Measurements from ENCODE around the gene ITPR1. TPM values are rescaled to one million over a fixed set of nuclear protein-coding genes. Genes with fewer than 3 reads are reported as not detected.

ITPR1 gene
- total and polyA plus RNA-seq, 4 donors, result 3.7 to 39.4 (median 8.2) TPM

GRCh38 chr3:4827767-4828166, 334.6 kb downstream of the ITPR1 start:
- peaks cover 0 to 19% (median 12%) of the 10 kb centered on the region in 4 donors for H3K4me1 ChIP-seq (ENCODE audit: control insufficient read depth in 4 of 4, insufficient read depth in 4 of 4, low read length in 3 of 4)
- H3K27ac ChIP-seq (ENCODE audit: low read depth in 1 of 2, low read length in 2 of 2), result no peak overlapping the region
- no peaks in the 10 kb centered on the region for H3K36me3 ChIP-seq (ENCODE audit: control insufficient read depth in 4 of 4, insufficient read depth in 3 of 4, low read depth in 1 of 4, low read length in 3 of 4)
- TF ChIP-seq YY1 (IDR thresholded peaks at IDR 0.05) (no peak), FOXA2 (IDR thresholded peaks at IDR 0.05) (no peak), JUND (IDR thresholded peaks at IDR 0.05) (no peak), ATF3 (IDR thresholded peaks at IDR 0.05) (no peak), EGR1 (IDR thresholded peaks at IDR 0.05; ENCODE audit: low read depth in 2 of 2) (no peak), CTCF (IDR thresholded peaks at IDR 0.05; ENCODE audit: low read depth, low read length, missing input control) (no peak), ZBTB33 (IDR thresholded peaks at IDR 0.05) (no peak), TAF1 (conservative IDR thresholded peaks at IDR 0.05) (no peak), RAD21 (IDR thresholded peaks at IDR 0.05) (no peak), GABPA (IDR thresholded peaks at IDR 0.05 in 1 of 2, conservative IDR thresholded peaks at IDR 0.05 in 1 of 2) (no peak), FOXA1 (IDR thresholded peaks at IDR 0.05) (no peak), HNF4G (IDR thresholded peaks at IDR 0.05) (no peak), NR2F2 (IDR thresholded peaks at IDR 0.05) (no peak), HNF4A (conservative IDR thresholded peaks at IDR 0.05) (no peak)
- 83% methylated on average over 8 of the region's 8 CpGs for whole genome bisulfite sequencing
- no peaks in the 10 kb centered on the region for H3K27me3 ChIP-seq (ENCODE audit: control insufficient read depth in 4 of 4, insufficient read depth in 4 of 4, low read length in 3 of 4)
- no peak overlapping the region for H3K4me3 ChIP-seq (ENCODE audit: low read depth in 1 of 3, low read length in 3 of 3)
- no peak overlapping the region for H3K9ac ChIP-seq (ENCODE audit: low read depth in 1 of 2, low read length in 2 of 2)
- no peaks in the 10 kb centered on the region for H3K9me3 ChIP-seq (ENCODE audit: control insufficient read depth in 4 of 4, low read length in 3 of 4)
- no peak for DNase-seq (ENCODE audit: low spot score)

- no peak overlapping the region for H3K27ac ChIP-seq (ENCODE audit: low read depth in 1 of 2, low read length in 2 of 2)
- no peak overlapping the region for H3K4me3 ChIP-seq (ENCODE audit: low read depth in 1 of 3, low read length in 3 of 3)
- no peak for DNase-seq (ENCODE audit: low spot score)
- TF ChIP-seq SP1 (IDR thresholded peaks at IDR 0.05) (no peak), JUND (IDR thresholded peaks at IDR 0.05) (no peak), ZBTB33 (IDR thresholded peaks at IDR 0.05) (no peak), GABPA (IDR thresholded peaks at IDR 0.05 in 1 of 2, conservative IDR thresholded peaks at IDR 0.05 in 1 of 2) (no peak), EGR1 (IDR thresholded peaks at IDR 0.05; ENCODE audit: low read depth in 2 of 2) (no peak), FOXA2 (IDR thresholded peaks at IDR 0.05) (no peak), HNF4A (conservative IDR thresholded peaks at IDR 0.05) (no peak), RXRA (IDR thresholded peaks at IDR 0.05) (no peak), REST (IDR thresholded peaks at IDR 0.05) (no peak), FOXA1 (IDR thresholded peaks at IDR 0.05) (no peak), TAF1 (conservative IDR thresholded peaks at IDR 0.05) (no peak), ATF3 (IDR thresholded peaks at IDR 0.05) (no peak), MAX (IDR thresholded peaks at IDR 0.05) (no peak), RAD21 (IDR thresholded peaks at IDR 0.05) (no peak), YY1 (IDR thresholded peaks at IDR 0.05) (no peak)
- WGBS, result 89% methylated on average over 10 of the region's 10 CpGs
- peaks cover 0 to 19% (median 12%) of the 10 kb centered on the region in 4 donors for H3K4me1 ChIP-seq (ENCODE audit: control insufficient read depth in 4 of 4, insufficient read depth in 4 of 4, low read length in 3 of 4)
- no peaks in the 10 kb centered on the region for H3K9me3 ChIP-seq (ENCODE audit: control insufficient read depth in 4 of 4, low read length in 3 of 4)
- H3K27me3 ChIP-seq (ENCODE audit: control insufficient read depth in 4 of 4, insufficient read depth in 4 of 4, low read length in 3 of 4), result no peaks in the 10 kb centered on the region
- H3K36me3 ChIP-seq (ENCODE audit: control insufficient read depth in 4 of 4, insufficient read depth in 3 of 4, low read depth in 1 of 4, low read length in 3 of 4), result no peaks in the 10 kb centered on the region
- no peak overlapping the region for H3K9ac ChIP-seq (ENCODE audit: low read depth in 1 of 2, low read length in 2 of 2)
Measured at GRCh38 chr3:4828279-4829030, 335.3 kb downstream of the ITPR1 start.
